HepG2 (cell line): ENCODE results near the gene GPC6. TPM values are rescaled to one million over a fixed set of nuclear protein-coding genes. Genes with fewer than 3 reads are reported as not detected.

ENCODE experiments used
- ATAC-seq: fragments of 200-7000 bp; cut with Tn5 transposase; 3 replicates; pipeline ENCODE4 v1.9.1; 2020; ENCODE audit warnings: mild to moderate bottlenecking, moderate library complexity
- BruUV-seq: library from RNA; stranded (reverse); fragments of 400-500 nt; replicated peaks from 2 replicates; lab custom pipeline; 2021; lab: Mats Ljungman, UMichigan
- CTCF ChIA-PET: fragments of 300-600 bp; formaldehyde crosslinking; extraction: SDS; loops from one replicate; lab custom pipeline; 2021; ENCODE audit warnings: low total read pairs, inconsistent platforms, low intra/inter-chr PET ratio; lab: Yijun Ruan, JAX
- POLR2A ChIA-PET: fragments of 350-600 bp; sonication (Branson Sonifier 250); formaldehyde crosslinking; loops from one replicate; lab custom pipeline; 2020; ENCODE audit warnings: antibody characterized with exemption, inconsistent platforms; lab: Yijun Ruan, JAX
- DNase-seq: peaks from one replicate; pipeline ENCODE4 v3.0.0-alpha.2; 2015; ENCODE audit warnings: low spot score
- FAIRE-seq: peaks from 3 replicates; lab custom pipeline; 2011; peaks lifted over from hg19 to GRCh38; lab: Jason Lieb, UNC
- H2AFZ ChIP-seq: one replicate; pipeline ENCODE4 v1.6.1; 2011; ENCODE audit warnings: low read length, inconsistent platforms
- H3K27ac ChIP-seq: fragments of 300-600 bp; 3 replicates; pipeline ENCODE4 v1.8.0; 2011; ENCODE audit warnings: mixed run types, mild to moderate bottlenecking, mixed read lengths, low read length, inconsistent platforms; ENCODE audit not compliant: insufficient read depth; ENCODE audit errors: extremely low read length
- H3K27me3 ChIP-seq, 2 experiments: fragments of 200-600 bp in 1 of 2; 2 replicates in 1 of 2; 3 replicates in 1 of 2; pipeline versions ENCODE4 v1.6.0 to v1.8.0; 2011; ENCODE audit warnings: low read length in 2 of 2, mild to moderate bottlenecking in 2 of 2, moderate library complexity in 2 of 2, inconsistent platforms in 1 of 2; ENCODE audit not compliant: insufficient read depth in 2 of 2, control insufficient read depth in 1 of 2
- H3K36me3 ChIP-seq, 2 experiments: fragments of 200-600 bp in 1 of 2; replicated peaks in 1 of 2; 2 replicates in 1 of 2; 3 replicates in 1 of 2; pipeline versions ENCODE4 v1.5.1 to v1.8.0; 2011; ENCODE audit warnings: low read length in 2 of 2, inconsistent platforms in 1 of 2; ENCODE audit not compliant: insufficient read depth in 2 of 2, control insufficient read depth in 1 of 2
- H3K4me1 ChIP-seq: 2 replicates; pipeline ENCODE4 v1.5.1; 2012; ENCODE audit warnings: low read length, inconsistent platforms; ENCODE audit not compliant: insufficient read depth
- H3K4me2 ChIP-seq: 2 replicates; pipeline ENCODE4 v1.6.0; 2011; ENCODE audit warnings: low read depth, low read length, inconsistent platforms
- H3K4me3 ChIP-seq, 3 experiments: fragments of 200-600 bp in 1 of 3; sonication (generic), shearing (Covaris generic) in 1 of 3; replicated peaks in 1 of 3; 2 replicates each; pipeline ENCODE4 v1.5.1; 2011 to 2016; ENCODE audit warnings: low read length in 3 of 3, inconsistent platforms in 2 of 3, low read depth in 2 of 3, mild to moderate bottlenecking in 2 of 3, control low read depth in 1 of 3, mixed read lengths in 1 of 3; ENCODE audit not compliant: insufficient read depth in 1 of 3
- H3K79me2 ChIP-seq: one replicate; pipeline ENCODE4 v1.6.1; 2011; ENCODE audit warnings: low read length, inconsistent platforms; ENCODE audit not compliant: insufficient read depth
- H3K9ac ChIP-seq: 2 replicates; pipeline ENCODE4 v1.6.0; 2011; ENCODE audit warnings: mild to moderate bottlenecking, low read depth, low read length, inconsistent platforms; ENCODE audit not compliant: insufficient read depth
- H3K9me3 ChIP-seq: 2 replicates; pipeline ENCODE4 v1.5.1; 2012; ENCODE audit warnings: mild to moderate bottlenecking, low read length
- H4K20me1 ChIP-seq: 2 replicates; pipeline ENCODE4 v1.6.0; 2011; ENCODE audit warnings: inconsistent platforms, mild to moderate bottlenecking, low read length, moderate library complexity; ENCODE audit not compliant: insufficient read depth
- CHCHD3 ChIP-seq: sonication (generic); formaldehyde crosslinking; IDR thresholded peaks from 2 replicates; pipeline ENCODE4 v1.8.0; 2022; ENCODE audit warnings: mild to moderate bottlenecking, missing genetic modification reagents, moderate library complexity
- ELF1 ChIP-seq: sonication (generic); formaldehyde crosslinking; IDR thresholded peaks from 2 replicates; pipeline ENCODE4 v1.4.0; 2020; ENCODE audit warnings: missing genetic modification reagents
- ELF4 ChIP-seq: sonication (generic); formaldehyde crosslinking; IDR thresholded peaks from 2 replicates; pipeline ENCODE4 v1.5.0; 2020; ENCODE audit warnings: missing genetic modification reagents, mild to moderate bottlenecking, moderate library complexity, borderline replicate concordance
- KAT7 ChIP-seq: IDR thresholded peaks from 2 replicates; pipeline ENCODE4 v1.6.1; 2018; ENCODE audit warnings: borderline replicate concordance, missing compliant biosample characterization
- RAD51 ChIP-seq: fragments of 450-650 bp; IDR thresholded peaks from 2 replicates; pipeline ENCODE4 v1.6.1; 2016; ENCODE audit warnings: borderline replicate concordance
- SAP130 ChIP-seq: IDR thresholded peaks from 2 replicates; pipeline ENCODE4 v1.6.1; 2016; ENCODE audit warnings: low read depth
- SRSF4 ChIP-seq: fragments of 200-400 bp; formaldehyde crosslinking; IDR thresholded peaks from one replicate; pipeline ENCODE4 v1.6.1; 2018; ENCODE audit warnings: mild to moderate bottlenecking, low read depth, low read length, moderate library complexity; ENCODE audit not compliant: poor library complexity, severe bottlenecking
- ZBTB34 ChIP-seq: sonication (generic); formaldehyde crosslinking; IDR thresholded peaks from 2 replicates; pipeline ENCODE4 v1.8.0; 2022; ENCODE audit warnings: mild to moderate bottlenecking, missing genetic modification reagents
- ZNF75D ChIP-seq: sonication (generic); formaldehyde crosslinking; IDR thresholded peaks from 2 replicates; pipeline ENCODE4 v1.8.1; 2023; ENCODE audit warnings: missing genetic modification reagents, mild to moderate bottlenecking, borderline replicate concordance
- WGBS: methylation state at CpG from one replicate; pipeline ENCODE4 v1.1.6; 2017; ENCODE audit warnings: low lambda C conversion rate; 5-methylcytosine and 5-hydroxymethylcytosine counted together
- in situ Hi-C: cut with HindIII; loops from 2 replicates; pipeline ENCODE4 v1.10.0; 2017; ENCODE audit warnings: low pct_unique_long_range_greater_than_20kb; ENCODE audit not compliant: extremely low pct_ligation_motif_present
- intact Hi-C: fragments of 100-400 bp; cut with micrococcal nuclease; formaldehyde crosslinking; loops from one replicate; pipeline ENCODE4 v1.10.0; 2022; ENCODE audit not compliant: unreplicated experiment
- polyA plus RNA-seq, 8 experiments: library from polyadenylated mRNA; depleted of rRNA in 3 of 8; stranded (reverse) in 7 of 8; unstranded in 1 of 8; fragments of >200 nt; fragmentation: Illumina TruSeq in 4 of 8; extraction: Trizol in 4 of 8; gene quantifications; 2 replicates each; pipeline versions ENCODE4 v1.2.1 to v1.2.3, GENCODE V29; 2011 to 2016; ENCODE audit warnings: low read depth in 4 of 8, missing spikeins in 1 of 8, mixed read lengths in 1 of 8; ENCODE audit not compliant: insufficient read depth in 1 of 8
- total RNA-seq, 5 experiments: library from RNA; depleted of rRNA; stranded (reverse); fragments of >200 nt; fragmentation: Illumina TruSeq; extraction: Trizol; gene quantifications; 2 replicates each; pipeline ENCODE4 v1.2.3, GENCODE V29; 2016; ENCODE audit warnings: low read depth in 1 of 5
- TF ChIP-seq, protein P1 (sequence below): sonication (generic); formaldehyde crosslinking; IDR thresholded peaks from 2 replicates; pipeline ENCODE4 v1.5.0; 2020; ENCODE audit warnings: missing genetic modification reagents
- TF ChIP-seq, protein P2 (sequence below): sonication (generic); formaldehyde crosslinking; IDR thresholded peaks from 2 replicates; pipeline ENCODE4 v1.9.0; 2021; ENCODE audit warnings: missing genetic modification reagents, mild to moderate bottlenecking, borderline replicate concordance
- TF ChIP-seq, protein P3 (sequence below): fragments of 450-650 bp; IDR thresholded peaks from 2 replicates; pipeline ENCODE4 v1.6.1; 2017; ENCODE audit warnings: mild to moderate bottlenecking

The GPC6 gene
- total and polyA plus RNA-seq, 2 of the 13 experiments (the other 11 are each of a cell fraction or from before 2014, with no cell fraction given): 24.5 to 33.9 TPM

GRCh38 chr13:94329277-94329676 is 1102.7 kb downstream of the GPC6 start:
- BruUV-seq: no TSS peak
- ChIA-PET CTCF (no interaction called here), POLR2A (interaction anchor here (1.0 kb wide), 1 partner anchor 16 kb away, joined by 3 read pairs; no protein-coding TSS in a partner anchor)
- H3K36me3 ChIP-seq: no peaks in the 10 kb centered on the region
- ATAC-seq: no peak
- DNase-seq: no peak
- no peaks in the 10 kb centered on the region for H3K79me2 ChIP-seq
- H3K27me3 ChIP-seq: no peaks in the 10 kb centered on the region
- no peak overlapping the region for H3K4me2 ChIP-seq
- peaks cover 17% of the 10 kb centered on the region for H3K4me1 ChIP-seq
- 96% methylated on average over 7 of the region's 7 CpGs for WGBS
- no peak overlapping the region for H3K9ac ChIP-seq
- no peaks in the 10 kb centered on the region for H3K9me3 ChIP-seq
- no peak overlapping the region for H3K4me3 ChIP-seq
- no peak for FAIRE-seq
- TF ChIP-seq, protein P1, sequence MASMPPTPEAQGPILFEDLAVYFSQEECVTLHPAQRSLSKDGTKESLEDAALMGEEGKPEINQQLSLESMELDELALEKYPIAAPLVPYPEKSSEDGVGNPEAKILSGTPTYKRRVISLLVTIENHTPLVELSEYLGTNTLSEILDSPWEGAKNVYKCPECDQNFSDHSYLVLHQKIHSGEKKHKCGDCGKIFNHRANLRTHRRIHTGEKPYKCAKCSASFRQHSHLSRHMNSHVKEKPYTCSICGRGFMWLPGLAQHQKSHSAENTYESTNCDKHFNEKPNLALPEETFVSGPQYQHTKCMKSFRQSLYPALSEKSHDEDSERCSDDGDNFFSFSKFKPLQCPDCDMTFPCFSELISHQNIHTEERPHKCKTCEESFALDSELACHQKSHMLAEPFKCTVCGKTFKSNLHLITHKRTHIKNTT (CRISPR knock-in tag): no peak
- TF ChIP-seq KAT7 (CRISPR knock-in tag): no peak
- TF ChIP-seq, protein P2, sequence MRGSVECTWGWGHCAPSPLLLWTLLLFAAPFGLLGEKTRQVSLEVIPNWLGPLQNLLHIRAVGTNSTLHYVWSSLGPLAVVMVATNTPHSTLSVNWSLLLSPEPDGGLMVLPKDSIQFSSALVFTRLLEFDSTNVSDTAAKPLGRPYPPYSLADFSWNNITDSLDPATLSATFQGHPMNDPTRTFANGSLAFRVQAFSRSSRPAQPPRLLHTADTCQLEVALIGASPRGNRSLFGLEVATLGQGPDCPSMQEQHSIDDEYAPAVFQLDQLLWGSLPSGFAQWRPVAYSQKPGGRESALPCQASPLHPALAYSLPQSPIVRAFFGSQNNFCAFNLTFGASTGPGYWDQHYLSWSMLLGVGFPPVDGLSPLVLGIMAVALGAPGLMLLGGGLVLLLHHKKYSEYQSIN (CRISPR knock-in tag): no peak
- TF ChIP-seq, protein P3, sequence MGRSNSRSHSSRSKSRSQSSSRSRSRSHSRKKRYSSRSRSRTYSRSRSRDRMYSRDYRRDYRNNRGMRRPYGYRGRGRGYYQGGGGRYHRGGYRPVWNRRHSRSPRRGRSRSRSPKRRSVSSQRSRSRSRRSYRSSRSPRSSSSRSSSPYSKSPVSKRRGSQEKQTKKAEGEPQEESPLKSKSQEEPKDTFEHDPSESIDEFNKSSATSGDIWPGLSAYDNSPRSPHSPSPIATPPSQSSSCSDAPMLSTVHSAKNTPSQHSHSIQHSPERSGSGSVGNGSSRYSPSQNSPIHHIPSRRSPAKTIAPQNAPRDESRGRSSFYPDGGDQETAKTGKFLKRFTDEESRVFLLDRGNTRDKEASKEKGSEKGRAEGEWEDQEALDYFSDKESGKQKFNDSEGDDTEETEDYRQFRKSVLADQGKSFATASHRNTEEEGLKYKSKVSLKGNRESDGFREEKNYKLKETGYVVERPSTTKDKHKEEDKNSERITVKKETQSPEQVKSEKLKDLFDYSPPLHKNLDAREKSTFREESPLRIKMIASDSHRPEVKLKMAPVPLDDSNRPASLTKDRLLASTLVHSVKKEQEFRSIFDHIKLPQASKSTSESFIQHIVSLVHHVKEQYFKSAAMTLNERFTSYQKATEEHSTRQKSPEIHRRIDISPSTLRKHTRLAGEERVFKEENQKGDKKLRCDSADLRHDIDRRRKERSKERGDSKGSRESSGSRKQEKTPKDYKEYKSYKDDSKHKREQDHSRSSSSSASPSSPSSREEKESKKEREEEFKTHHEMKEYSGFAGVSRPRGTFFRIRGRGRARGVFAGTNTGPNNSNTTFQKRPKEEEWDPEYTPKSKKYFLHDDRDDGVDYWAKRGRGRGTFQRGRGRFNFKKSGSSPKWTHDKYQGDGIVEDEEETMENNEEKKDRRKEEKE: no peak
- no peak for TF ChIP-seq ZNF75D
- TF ChIP-seq ZBTB34 (CRISPR knock-in tag): no peak
- TF ChIP-seq SAP130 (CRISPR knock-in tag): no peak
- no peak for TF ChIP-seq RAD51
- no peak for TF ChIP-seq CHCHD3 (CRISPR knock-in tag)
- no peak for TF ChIP-seq ELF1 (CRISPR knock-in tag)
- TF ChIP-seq ELF4 (CRISPR knock-in tag): no peak
- no peak for TF ChIP-seq SRSF4
- in situ Hi-C loops (loop anchor here (25.0 kb wide), 1 partner anchor 1092 kb away; the partner anchor contains the start of gene GPC6), intact Hi-C loops (no loop called here)
- no peak overlapping the region for H3K27ac ChIP-seq
- no peak overlapping the region for H2AFZ ChIP-seq
- H4K20me1 ChIP-seq: no peaks in the 10 kb centered on the region
